GM23248 (cell line): ENCODE data around the gene TRAPPC11. TPM values are rescaled to one million over a fixed set of nuclear protein-coding genes. Genes with fewer than 3 reads are reported as not detected.

Source experiments
- DNase-seq: peaks from one replicate; pipeline ENCODE4 v3.0.0-alpha.2; 2015
- H2AFZ ChIP-seq: fragments of 200-600 bp; sonication (generic); 2 replicates; pipeline ENCODE4 v1.6.1; 2016; ENCODE audit warnings: antibody characterized with exemption
- H3F3A ChIP-seq: fragments of 200-600 bp; sonication (generic); 2 replicates; pipeline ENCODE4 v1.6.1; 2016; ENCODE audit warnings: mild to moderate bottlenecking, antibody characterized with exemption, mixed run types; ENCODE audit not compliant: insufficient read depth
- H3K27ac ChIP-seq: fragments of 200-600 bp; sonication (generic); 2 replicates; pipeline ENCODE4 v1.5.1; 2016; ENCODE audit warnings: mild to moderate bottlenecking
- H3K27me3 ChIP-seq: fragments of 200-600 bp; sonication (generic); replicated peaks from 2 replicates; pipeline ENCODE4 v1.6.1; 2016; ENCODE audit warnings: mild to moderate bottlenecking; ENCODE audit not compliant: insufficient read depth
- H3K36me3 ChIP-seq: fragments of 200-600 bp; sonication (generic); 2 replicates; pipeline ENCODE4 v1.6.1; 2016; ENCODE audit warnings: low read depth, mild to moderate bottlenecking
- H3K4me1 ChIP-seq: fragments of 200-600 bp; sonication (generic); 2 replicates; pipeline ENCODE4 v1.6.1; 2016; ENCODE audit warnings: mild to moderate bottlenecking; ENCODE audit not compliant: insufficient read depth
- H3K4me2 ChIP-seq: fragments of 200-600 bp; sonication (generic); one replicate; pipeline ENCODE4 v1.6.1; 2016; ENCODE audit warnings: mild to moderate bottlenecking; ENCODE audit not compliant: unreplicated experiment
- H3K4me3 ChIP-seq: fragments of 200-600 bp; sonication (generic); 2 replicates; pipeline ENCODE4 v1.5.1; 2016; ENCODE audit warnings: mild to moderate bottlenecking
- H3K79me2 ChIP-seq: fragments of 200-600 bp; sonication (generic); 2 replicates; pipeline ENCODE4 v1.6.1; 2016; ENCODE audit warnings: mild to moderate bottlenecking; ENCODE audit not compliant: insufficient read depth
- H3K9ac ChIP-seq: fragments of 200-600 bp; sonication (generic); 2 replicates; pipeline ENCODE4 v1.6.1; 2016; ENCODE audit warnings: mild to moderate bottlenecking
- H3K9me2 ChIP-seq: fragments of 200-600 bp; sonication (generic); 2 replicates; pipeline ENCODE4 v1.6.1; 2016; ENCODE audit warnings: mixed run types, mild to moderate bottlenecking, moderate library complexity; ENCODE audit not compliant: insufficient read depth
- H3K9me3 ChIP-seq: fragments of 200-600 bp; sonication (generic); one replicate; pipeline ENCODE4 v1.6.1; 2017; ENCODE audit warnings: low read depth
- H4K20me1 ChIP-seq: fragments of 200-600 bp; sonication (generic); 2 replicates; pipeline ENCODE4 v1.6.0; 2016; ENCODE audit not compliant: insufficient read depth
- EZH2 ChIP-seq: fragments of 200-600 bp; sonication (generic); IDR thresholded peaks from 2 replicates; pipeline ENCODE4 v1.6.1; 2018; ENCODE audit warnings: antibody characterized with exemption, mild to moderate bottlenecking; ENCODE audit not compliant: insufficient read depth, poor library complexity, severe bottlenecking
- EZH2phosphoT487 ChIP-seq: fragments of 200-600 bp; sonication (generic); IDR thresholded peaks from 2 replicates; pipeline ENCODE4 v1.6.1; 2018; ENCODE audit warnings: antibody characterized with exemption, moderate library complexity, mild to moderate bottlenecking, low read depth; ENCODE audit not compliant: insufficient read depth
- WGBS, 2 experiments: methylation state at CpG; one replicate each; pipeline ENCODE4 v1.1.6; 2015 to 2017; ENCODE audit warnings: low lambda C conversion rate in 2 of 2, low coverage in 1 of 2; ENCODE audit errors: missing lambda C conversion rate in 2 of 2; 5-methylcytosine and 5-hydroxymethylcytosine counted together
- in situ Hi-C: fragments of 300-500 bp; cut with MboI; formaldehyde crosslinking; loops from 2 replicates; pipeline ENCODE4 v1.15.0; 2020
- polyA plus RNA-seq: library from polyadenylated mRNA; unstranded; fragments of >200 nt; fragmentation: Nextera tagmentation; extraction: Ambion mirVana; gene quantifications from 2 replicates; pipeline ENCODE4 v1.2.1, GENCODE V29; 2016
- total RNA-seq: library from RNA; depleted of rRNA; stranded (reverse); fragments of >200 nt; shearing (Covaris generic); gene quantifications from 2 replicates; pipeline ENCODE4 v1.2.3, GENCODE V29; 2014

TRAPPC11 gene
- total and polyA plus RNA-seq, 2 experiments from 2014 or later: 17.2 to 33.9 TPM

DNA sequence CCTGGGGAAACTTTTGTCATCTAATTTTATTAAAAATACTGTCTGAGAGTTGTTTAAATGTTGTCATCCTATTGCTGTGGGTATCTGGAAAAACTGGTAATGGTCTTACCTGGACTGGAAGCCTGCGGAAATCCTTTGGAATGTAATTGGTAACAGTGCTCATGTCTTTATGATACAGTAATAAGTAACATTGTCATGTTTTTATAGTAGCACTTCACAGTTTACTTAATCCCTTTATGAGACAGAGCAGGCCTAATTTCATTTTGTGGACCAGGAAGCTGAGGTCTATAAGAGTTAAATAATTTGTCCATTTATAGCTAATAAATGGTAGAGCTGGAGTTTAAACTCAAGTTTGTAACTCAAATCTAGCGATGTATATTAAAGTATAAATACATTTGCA is 88.3 kb downstream of the TRAPPC11 start:
- no peaks in the 10 kb centered on the region for H3K9me2 ChIP-seq
- in situ Hi-C loops: no loop called here
- H3K36me3 ChIP-seq: no peaks in the 10 kb centered on the region
- no peaks in the 10 kb centered on the region for H3K4me1 ChIP-seq
- H3K4me2 ChIP-seq: no peak overlapping the region
- no peaks in the 10 kb centered on the region for H4K20me1 ChIP-seq
- no peaks in the 10 kb centered on the region for H3F3A ChIP-seq
- H3K4me3 ChIP-seq: no peak overlapping the region
- no peaks in the 10 kb centered on the region for H3K9me3 ChIP-seq
- H2AFZ ChIP-seq: no peak overlapping the region
- no peaks in the 10 kb centered on the region for H3K79me2 ChIP-seq
- no peak overlapping the region for H3K9ac ChIP-seq
- no peaks in the 10 kb centered on the region for H3K27me3 ChIP-seq
- no peak overlapping the region for H3K27ac ChIP-seq
- TF ChIP-seq EZH2: no peak
- no peak for TF ChIP-seq EZH2phosphoT487
- WGBS, 2 experiments: 49 to 61% methylated on average over 2 of the region's 2 CpGs
- no peak for DNase-seq

DNA sequence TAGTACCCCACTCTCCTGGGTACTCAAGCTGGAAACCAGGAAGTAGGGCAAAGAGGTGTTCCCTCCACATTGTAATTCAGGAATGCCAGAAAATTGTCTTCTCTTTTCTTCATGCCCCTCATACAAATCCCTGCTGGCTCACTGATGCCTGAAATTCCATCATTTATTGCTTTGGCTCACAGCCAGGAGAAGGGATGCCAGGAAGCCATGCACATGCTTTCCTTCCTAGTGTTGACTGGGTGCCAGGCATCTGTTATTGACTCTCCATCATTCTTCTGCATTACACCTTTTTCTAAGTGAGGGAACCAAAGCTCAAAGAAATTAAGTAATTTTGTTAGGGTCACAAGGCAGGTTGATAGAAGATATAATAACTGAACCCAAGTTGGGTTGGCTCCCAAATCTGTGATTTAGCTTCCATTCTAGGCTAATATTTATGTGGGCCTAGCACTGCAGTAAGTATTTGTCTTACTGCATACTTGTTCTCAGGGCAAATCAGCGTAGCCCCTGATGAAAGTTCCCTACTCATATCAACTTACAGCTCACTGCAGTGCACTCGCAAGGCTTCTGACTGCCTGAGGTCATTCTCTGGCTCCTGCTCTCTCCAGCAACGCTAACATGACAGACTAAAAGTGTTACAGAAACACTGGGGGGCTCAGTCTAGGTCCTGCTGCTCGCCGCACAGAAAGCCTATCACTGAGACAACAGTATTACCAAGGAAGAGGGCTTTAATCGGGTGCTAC is 89.0 kb downstream of the TRAPPC11 start:
- Histone ChIP-seq H3K9ac (no peak overlapping the region), H2AFZ (no peak overlapping the region), H3K9me3 (no peaks in the 10 kb centered on the region), H3K4me1 (no peaks in the 10 kb centered on the region), H3K27ac (no peak overlapping the region), H3K4me2 (no peak overlapping the region), H4K20me1 (no peaks in the 10 kb centered on the region), H3K9me2 (no peaks in the 10 kb centered on the region), H3K36me3 (no peaks in the 10 kb centered on the region), H3K79me2 (no peaks in the 10 kb centered on the region), H3F3A (no peaks in the 10 kb centered on the region), H3K27me3 (no peaks in the 10 kb centered on the region), H3K4me3 (no peak overlapping the region)
- no peak for DNase-seq
- 33 to 39% methylated on average over 6 of the region's 6 CpGs for WGBS, 2 experiments
- in situ Hi-C loops: no loop called here
- TF ChIP-seq EZH2: no peak
- TF ChIP-seq EZH2phosphoT487: no peak

DNA sequence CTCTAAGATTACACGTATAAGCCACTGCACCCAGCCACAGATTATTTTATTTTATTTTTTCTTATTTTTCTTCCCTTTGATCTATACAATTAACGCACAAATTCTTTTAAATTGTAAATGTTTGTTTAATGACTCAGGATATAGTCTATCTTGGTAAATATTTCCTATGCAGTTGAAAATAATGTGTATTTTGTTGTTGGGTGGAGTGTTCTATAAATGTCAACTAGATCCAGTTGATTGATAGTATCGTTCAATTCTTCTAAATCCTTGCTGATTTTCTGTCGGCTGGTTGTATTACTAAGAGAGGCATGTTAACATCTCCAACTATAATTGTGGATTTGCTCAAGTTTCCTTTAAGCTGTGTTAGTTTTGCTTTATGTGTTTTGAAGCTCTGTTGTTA is 92.0 kb downstream of the TRAPPC11 start:
- Histone ChIP-seq H3K9ac (no peak overlapping the region), H3K27me3 (no peaks in the 10 kb centered on the region), H3K27ac (no peak overlapping the region), H3K4me1 (no peaks in the 10 kb centered on the region), H3K36me3 (no peaks in the 10 kb centered on the region), H3K79me2 (no peaks in the 10 kb centered on the region), H3K4me3 (no peak overlapping the region), H3F3A (no peaks in the 10 kb centered on the region), H3K9me2 (no peaks in the 10 kb centered on the region), H3K4me2 (no peak overlapping the region), H3K9me3 (no peaks in the 10 kb centered on the region), H2AFZ (no peak overlapping the region), H4K20me1 (no peaks in the 10 kb centered on the region)
- WGBS, 2 experiments: 58 to 65% methylated on average over 4 of the region's 4 CpGs
- no peak for TF ChIP-seq EZH2
- no peak for TF ChIP-seq EZH2phosphoT487
- DNase-seq: no peak
- in situ Hi-C loops: no loop called here

DNA sequence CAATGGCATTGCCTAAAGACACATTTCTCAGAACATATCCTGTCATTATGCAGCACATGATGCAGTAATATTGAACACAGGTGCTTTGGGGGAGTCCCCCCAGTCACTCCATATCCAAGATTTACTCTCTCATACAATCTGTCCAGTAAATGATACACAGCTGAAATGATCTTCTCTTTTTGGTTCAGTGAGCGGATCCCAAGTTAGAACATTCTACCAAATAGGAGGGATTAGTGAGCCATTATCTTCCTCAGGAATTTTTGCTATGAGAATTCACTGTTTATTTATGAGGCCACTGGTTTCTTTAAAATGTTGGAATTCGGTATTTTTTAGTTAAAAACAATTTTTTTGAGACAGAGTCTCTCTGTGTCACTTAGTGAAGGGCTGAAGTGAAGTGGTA is 96.5 kb downstream of the TRAPPC11 start:
- Histone ChIP-seq H3K36me3 (no peaks in the 10 kb centered on the region), H3F3A (no peaks in the 10 kb centered on the region), H3K27me3 (peaks cover 6% of the 10 kb centered on the region; the same call in 1 of the 2 replicates), H3K79me2 (no peaks in the 10 kb centered on the region), H3K9me2 (no peaks in the 10 kb centered on the region), H3K9ac (no peak overlapping the region), H3K4me3 (no peak overlapping the region), H3K4me2 (no peak overlapping the region), H3K27ac (no peak overlapping the region), H2AFZ (no peak overlapping the region), H3K9me3 (no peaks in the 10 kb centered on the region), H4K20me1 (no peaks in the 10 kb centered on the region), H3K4me1 (no peaks in the 10 kb centered on the region)
- TF ChIP-seq EZH2phosphoT487: no peak
- TF ChIP-seq EZH2: no peak
- 31 to 46% methylated on average over 2 of the region's 2 CpGs for WGBS, 2 experiments
- no peak for DNase-seq
- in situ Hi-C loops: no loop called here
